Cardiac fibroblast (primary cell): Measurements from ENCODE around the gene ME3.

Source experiments
- DNase-seq, 2 donors: peaks; one replicate each; pipeline versions ENCODE4 v3.0.0 to v3.0.0-alpha.2; 2010; ENCODE audit warnings: low read depth in 2 of 2
- H3K4me3 ChIP-seq, 2 donors: replicated peaks in 1 of 2; 1 replicate in 1 of 2; 2 replicates in 1 of 2; pipeline ENCODE4 v1.5.1; 2011; ENCODE audit warnings: low read depth in 2 of 2, low read length in 2 of 2, mild to moderate bottlenecking in 2 of 2, moderate library complexity in 1 of 2
- CTCF ChIP-seq: IDR thresholded peaks from one replicate; pipeline ENCODE4 v1.5.1; 2011; ENCODE audit warnings: low read depth, mild to moderate bottlenecking, low read length, inconsistent platforms

Gene ME3

GRCh38 chr11:86518211-86518610 lies 154.2 kb downstream of the ME3 start:
- DNase-seq, result no peak
- no peak for TF ChIP-seq CTCF
- H3K4me3 ChIP-seq, result no peak overlapping the region

- TF ChIP-seq CTCF, result no peak
- no peak for DNase-seq
- no peak overlapping the region for H3K4me3 ChIP-seq
Measured at GRCh38 chr11:86517557-86517956, 154.9 kb downstream of the ME3 start.

- TF ChIP-seq CTCF, result no peak
- peak; percentile 76 to 88 for DNase-seq
- H3K4me3 ChIP-seq, result no peak overlapping the region
Measured at GRCh38 chr11:86515297-86516094, 156.9 kb downstream of the ME3 start.

GRCh38 chr11:86514453-86514852 lies 158.0 kb downstream of the ME3 start:
- TF ChIP-seq CTCF, result no peak
- H3K4me3 ChIP-seq, result no peak overlapping the region
- DNase-seq, result no peak

- no peak overlapping the region for H3K4me3 ChIP-seq
- DNase-seq, result no peak
- TF ChIP-seq CTCF, result no peak
Measured at GRCh38 chr11:86513746-86514373, 158.6 kb downstream of the ME3 start.

GRCh38 chr11:86513138-86513537 lies 159.3 kb downstream of the ME3 start:
- H3K4me3 ChIP-seq, result no peak overlapping the region
- no peak for TF ChIP-seq CTCF
- no peak for DNase-seq
